OCI-LY7 (cell line): ENCODE measurements around the gene SMURF2. TPM values are rescaled to one million over a fixed set of nuclear protein-coding genes. Genes with fewer than 3 reads are reported as not detected.
A peak's percentile ranks its signal among the peaks of the same experiment; 100 is the strongest.

Experiments
- BruUV-seq: library from RNA; stranded (reverse); fragments of 400-500 nt; replicated peaks from 2 replicates; lab custom pipeline; 2021; lab: Mats Ljungman, UMichigan
- CTCF ChIA-PET: fragments of 300-600 bp; sonication (Branson Sonifier 250); formaldehyde crosslinking; loops from one replicate; lab custom pipeline; 2022; ENCODE audit warnings: antibody characterized with exemption; ENCODE audit not compliant: unreplicated experiment; lab: Charles Lee
- POLR2A ChIA-PET: fragments of 300-600 bp; sonication (Branson Sonifier 250); formaldehyde crosslinking; loops from one replicate; lab custom pipeline; 2022; ENCODE audit warnings: antibody characterized with exemption; lab: Charles Lee
- DNase-seq: peaks from one replicate; pipeline ENCODE4 v3.0.0-alpha.2; 2015; ENCODE audit warnings: low spot score
- H2AFZ ChIP-seq: fragments of 200-600 bp; sonication (generic), shearing (Covaris generic); 2 replicates; pipeline ENCODE4 v1.6.1; 2014; ENCODE audit warnings: mild to moderate bottlenecking, antibody characterized with exemption, low read length, moderate library complexity
- H3K27ac ChIP-seq: fragments of 200-600 bp; sonication (generic); 2 replicates; pipeline ENCODE4 v1.5.1; 2014; ENCODE audit warnings: mixed run types, low read depth, mild to moderate bottlenecking, moderate library complexity, low read length, inconsistent platforms; ENCODE audit not compliant: poor library complexity, severe bottlenecking
- H3K36me3 ChIP-seq: fragments of 200-600 bp; sonication (generic); 2 replicates; pipeline ENCODE4 v1.6.1; 2014; ENCODE audit warnings: mild to moderate bottlenecking, antibody characterized with exemption, low read length, moderate library complexity, mixed read lengths; ENCODE audit not compliant: insufficient read depth
- H3K4me1 ChIP-seq: fragments of 200-600 bp; sonication (generic); 2 replicates; pipeline ENCODE4 v1.5.1; 2014; ENCODE audit warnings: mild to moderate bottlenecking, low read length; ENCODE audit not compliant: insufficient read depth, poor library complexity, severe bottlenecking
- H3K4me2 ChIP-seq: fragments of 200-600 bp; sonication (generic); 2 replicates; pipeline ENCODE4 v1.6.1; 2014; ENCODE audit warnings: mild to moderate bottlenecking, low read length
- H3K4me3 ChIP-seq: fragments of 200-600 bp; sonication (generic); 2 replicates; pipeline ENCODE4 v1.5.1; 2014; ENCODE audit warnings: mild to moderate bottlenecking, low read depth, low read length; ENCODE audit not compliant: poor library complexity, severe bottlenecking
- H3K79me2 ChIP-seq: fragments of 200-600 bp; sonication (generic); 2 replicates; pipeline ENCODE4 v1.6.1; 2016; ENCODE audit warnings: low read depth, mild to moderate bottlenecking, low read length, moderate library complexity, mixed read lengths; ENCODE audit not compliant: insufficient read depth
- H3K9me2 ChIP-seq: fragments of 200-600 bp; sonication (generic); 2 replicates; pipeline ENCODE4 v1.6.1; 2016; ENCODE audit warnings: mild to moderate bottlenecking, low read length, mixed read lengths; ENCODE audit not compliant: insufficient read depth
- H3K9me3 ChIP-seq: fragments of 200-600 bp; sonication (generic); 2 replicates; pipeline ENCODE4 v1.6.1; 2014; ENCODE audit warnings: mild to moderate bottlenecking, mixed run types, low read length, mixed read lengths
- H4K20me1 ChIP-seq: fragments of 200-600 bp; sonication (generic); 2 replicates; pipeline ENCODE4 v1.6.1; 2014; ENCODE audit warnings: mild to moderate bottlenecking, antibody characterized with exemption, low read length, moderate library complexity, mixed read lengths; ENCODE audit not compliant: insufficient read depth
- CTCF ChIP-seq: fragments of 200-600 bp; sonication (generic); conservative IDR thresholded peaks from 2 replicates; pipeline ENCODE4 v1.5.1; 2014; ENCODE audit warnings: mild to moderate bottlenecking, antibody characterized with exemption, low read length, moderate library complexity, mixed read lengths
- EZH2phosphoT487 ChIP-seq: fragments of 200-600 bp; sonication (generic); IDR thresholded peaks from 2 replicates; pipeline ENCODE4 v1.6.1; 2018; ENCODE audit warnings: low read depth, borderline replicate concordance, mild to moderate bottlenecking, mixed run types, antibody characterized with exemption, low read length, moderate library complexity, mixed read lengths
- intact Hi-C: fragments of 100-400 bp; cut with micrococcal nuclease; formaldehyde crosslinking; loops from one replicate; pipeline ENCODE4 v1.10.0; 2022; ENCODE audit not compliant: unreplicated experiment
- total RNA-seq, 2 experiments: library from RNA; depleted of rRNA in 1 of 2; stranded (reverse); fragments of >200 nt in 1 of 2; shearing (Covaris generic) in 1 of 2; gene quantifications; 2 replicates each; pipeline ENCODE4 v1.2.3, GENCODE V29; 2014 to 2022

The SMURF2 gene
- total RNA-seq, 2 experiments from 2014 or later, result 15.6 to 20.8 TPM

GRCh38 chr17:64500862-64501765 lies 161.0 kb downstream of the SMURF2 start:
- intact Hi-C loops, result no loop called here
- no peak for DNase-seq
- Histone ChIP-seq H3K9me2 (no peaks in the 10 kb centered on the region), H3K4me2 (no peak overlapping the region), H3K4me1 (peaks cover 72% of the 10 kb centered on the region), H3K36me3 (peaks cover 84% of the 10 kb centered on the region), H2AFZ (no peak overlapping the region), H3K9me3 (no peaks in the 10 kb centered on the region), H3K79me2 (peaks cover 80% of the 10 kb centered on the region), H3K27ac (peak overlapping the region; percentile 26), H4K20me1 (peaks cover 55% of the 10 kb centered on the region), H3K4me3 (no peak overlapping the region)
- POLR2A ChIA-PET, result no interaction called here
- no TSS peak for BruUV-seq
- CTCF ChIA-PET, result no interaction called here
- no peak for TF ChIP-seq CTCF
- no peak for TF ChIP-seq EZH2phosphoT487

GRCh38 chr17:64500487-64500859 lies 161.6 kb downstream of the SMURF2 start:
- no peaks in the 10 kb centered on the region for H3K9me3 ChIP-seq
- H3K79me2 ChIP-seq, result peaks cover 80% of the 10 kb centered on the region
- ChIA-PET POLR2A (interaction anchor here (0.7 kb wide), 1 partner anchor 10 kb away, joined by 3 read pairs; no protein-coding TSS in a partner anchor), CTCF (no interaction called here)
- intact Hi-C loops, result no loop called here
- H3K27ac ChIP-seq, result peak overlapping the region; percentile 26
- no peak overlapping the region for H3K4me3 ChIP-seq
- H4K20me1 ChIP-seq, result peaks cover 55% of the 10 kb centered on the region
- no peak overlapping the region for H2AFZ ChIP-seq
- DNase-seq, result no peak
- H3K36me3 ChIP-seq, result peaks cover 81% of the 10 kb centered on the region
- peaks cover 72% of the 10 kb centered on the region for H3K4me1 ChIP-seq
- BruUV-seq, result no TSS peak
- TF ChIP-seq CTCF (no peak), EZH2phosphoT487 (no peak)
- no peaks in the 10 kb centered on the region for H3K9me2 ChIP-seq
- 0 out of 2 replicates have a peak overlapping the region, but pooled peaks have one; percentile 76 for H3K4me2 ChIP-seq
